Retinal pigment epithelial cell (primary cell): Measurements from ENCODE around the gene MAPKAP1.
A peak's percentile ranks its signal among the peaks of the same experiment; 100 is the strongest.

Experiments used
- DNase-seq: peaks from one replicate; pipeline ENCODE4 v3.0.0-alpha.2; 2010; ENCODE audit warnings: low read depth
- H3K4me3 ChIP-seq: 2 replicates; pipeline ENCODE4 v1.5.1; 2011; ENCODE audit warnings: mild to moderate bottlenecking, low read length, control low read depth, moderate library complexity
- CTCF ChIP-seq: conservative IDR thresholded peaks from 2 replicates; pipeline ENCODE4 v1.5.1; 2011; ENCODE audit warnings: low read depth, low read length, control low read depth, inconsistent platforms

MAPKAP1 gene

DNA sequence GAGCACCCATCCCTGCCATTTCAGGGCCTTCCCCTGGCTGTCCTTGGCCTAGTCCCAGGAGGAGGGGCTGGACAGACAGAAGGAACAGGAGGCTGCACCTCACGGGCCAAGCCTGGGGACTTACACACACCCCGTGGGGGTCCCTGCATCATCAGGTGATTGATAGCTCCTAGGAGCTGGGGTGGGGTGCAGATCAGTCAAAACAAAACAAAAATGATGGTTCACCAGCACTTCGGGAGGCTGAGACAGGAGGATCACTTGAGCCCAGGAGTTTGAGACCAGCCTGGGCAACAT is 276.0 kb downstream of the MAPKAP1 start:
- DNase-seq, result no peak
- H3K4me3 ChIP-seq, result no peak overlapping the region
- no peak for TF ChIP-seq CTCF

- TF ChIP-seq CTCF, result no peak
- no peak for DNase-seq
Measured at GRCh38 chr9:125430161-125431011, 276.6 kb downstream of the MAPKAP1 start.

DNA sequence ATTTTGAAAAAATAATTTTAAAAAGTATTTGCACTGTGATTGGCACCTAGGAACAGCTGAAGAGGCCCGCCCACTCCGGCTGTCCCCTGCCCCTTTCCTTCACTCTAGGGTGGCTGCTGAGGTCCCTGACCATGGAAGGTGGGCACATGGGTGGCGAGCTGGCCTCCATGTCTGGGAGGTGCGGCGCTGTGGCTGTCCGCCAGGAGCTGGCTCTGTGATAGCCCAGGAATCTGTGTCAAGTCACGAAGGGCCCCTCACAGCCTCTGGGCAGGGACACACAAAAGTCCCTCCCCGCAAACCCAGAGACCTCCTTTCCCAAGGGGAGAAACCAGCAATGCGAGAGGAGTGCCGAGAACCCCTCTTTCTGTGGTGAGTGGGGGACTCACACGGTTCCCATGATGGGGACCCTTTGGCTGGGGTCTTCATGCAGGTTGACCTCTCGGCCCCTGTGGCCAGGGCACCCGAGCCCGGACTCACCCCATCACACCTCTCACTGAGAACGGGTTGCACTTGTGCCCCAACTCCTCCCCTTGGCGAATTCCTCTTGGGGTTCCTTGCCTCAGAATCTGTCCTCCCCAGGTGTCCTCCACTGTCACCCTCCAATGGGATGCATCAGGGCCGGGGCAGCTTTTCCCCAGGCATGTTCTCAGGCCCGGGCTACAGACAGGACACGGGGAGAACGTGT is 277.4 kb downstream of the MAPKAP1 start:
- no peak for TF ChIP-seq CTCF
- no peak overlapping the region for H3K4me3 ChIP-seq
- no peak for DNase-seq

More at GRCh38 chr9:125430161-125431011, 276.6 kb downstream of the MAPKAP1 start:
- no peak overlapping the region for H3K4me3 ChIP-seq

- TF ChIP-seq CTCF, result no peak
- DNase-seq, result no peak
- no peak overlapping the region for H3K4me3 ChIP-seq
Measured at GRCh38 chr9:125428902-125429467, 278.0 kb downstream of the MAPKAP1 start.

- no peak overlapping the region for H3K4me3 ChIP-seq
- DNase-seq, result no peak
Measured at GRCh38 chr9:125428060-125428901, 278.7 kb downstream of the MAPKAP1 start.

DNA sequence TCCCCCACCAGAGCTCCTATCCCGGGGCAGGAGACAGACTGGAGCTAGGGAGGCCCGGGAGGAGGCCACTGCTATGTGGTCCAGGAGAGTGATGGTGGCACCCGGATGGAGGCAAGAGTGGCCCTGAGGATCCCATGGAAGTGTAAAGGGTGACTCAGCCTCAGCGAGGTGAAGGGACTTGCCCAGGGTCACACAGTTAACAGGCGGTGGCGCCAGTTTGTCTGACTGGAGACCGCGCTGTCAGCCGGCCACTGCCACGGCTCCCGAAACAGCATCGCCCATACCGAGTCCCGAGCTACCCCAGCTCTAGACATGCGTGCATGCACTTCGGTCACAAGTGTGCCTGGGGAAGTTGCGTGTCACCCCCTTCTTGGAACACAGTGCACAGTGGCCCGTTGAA is 279.5 kb downstream of the MAPKAP1 start:
- TF ChIP-seq CTCF, result no peak
- no peak for DNase-seq
- H3K4me3 ChIP-seq, result no peak overlapping the region

More at GRCh38 chr9:125428060-125428901, 278.7 kb downstream of the MAPKAP1 start:
- peak; percentile 59 for TF ChIP-seq CTCF
